H1 (cell line): ENCODE results near the gene PASK. TPM values are rescaled to one million over a fixed set of nuclear protein-coding genes. Genes with fewer than 3 reads are reported as not detected.
A peak's percentile ranks its signal among the peaks of the same experiment; 100 is the strongest.

ENCODE experiments used
- CTCF ChIA-PET: fragments of 300-600 bp; sonication (Branson Sonifier 250); formaldehyde crosslinking; loops from one replicate; lab custom pipeline; 2021; ENCODE audit not compliant: partially characterized antibody; lab: Charles Lee
- POLR2A ChIA-PET: fragments of 300-600 bp; sonication (Branson Sonifier 250); formaldehyde crosslinking; loops from one replicate; lab custom pipeline; 2021; ENCODE audit warnings: inconsistent platforms; ENCODE audit not compliant: partially characterized antibody; lab: Charles Lee
- DNase-seq, 2 experiments: peaks; one replicate each; pipeline versions ENCODE4 v3.0.0 to v3.0.0-alpha.2; 2010 to 2022; ENCODE audit warnings: low spot score in 2 of 2, low read depth in 1 of 2, mixed read lengths in 1 of 2
- FAIRE-seq: peaks from 2 replicates; lab custom pipeline; 2011; peaks lifted over from hg19 to GRCh38; lab: Jason Lieb, UNC
- H2AFZ ChIP-seq: 2 replicates; pipeline ENCODE4 v1.8.1; 2012; ENCODE audit warnings: low read length, inconsistent platforms
- H2AK5ac ChIP-seq: 2 replicates; pipeline ENCODE4 v1.6.1; 2013; ENCODE audit warnings: low read depth, low read length
- H2BK120ac ChIP-seq: replicated peaks from 2 replicates; pipeline ENCODE3; 2013; ENCODE audit warnings: low read depth, low read length, inconsistent platforms
- H2BK12ac ChIP-seq: 2 replicates; pipeline ENCODE4 v1.6.1; 2013; ENCODE audit warnings: low read depth, low read length
- H2BK15ac ChIP-seq: 2 replicates; pipeline ENCODE4 v1.6.1; 2013; ENCODE audit warnings: low read length
- H2BK20ac ChIP-seq: 2 replicates; pipeline ENCODE4 v1.6.1; 2013; ENCODE audit warnings: low read length
- H2BK5ac ChIP-seq: 2 replicates; pipeline ENCODE4 v1.6.1; 2013; ENCODE audit warnings: low read depth, low read length
- H3K14ac ChIP-seq: 2 replicates; pipeline ENCODE4 v1.6.1; 2013; ENCODE audit warnings: inconsistent platforms; ENCODE audit not compliant: insufficient read length
- H3K18ac ChIP-seq: 2 replicates; pipeline ENCODE4 v1.6.1; 2013; ENCODE audit warnings: low read length; ENCODE audit errors: extremely low read depth
- H3K23ac ChIP-seq: 2 replicates; pipeline ENCODE4 v1.6.1; 2013; ENCODE audit warnings: inconsistent platforms; ENCODE audit not compliant: insufficient read length
- H3K23me2 ChIP-seq: 2 replicates; pipeline ENCODE4 v1.6.1; 2013; ENCODE audit warnings: low read depth, low read length
- H3K27ac ChIP-seq: 2 replicates; pipeline ENCODE4 v1.6.1; 2011; ENCODE audit warnings: low read depth, low read length, inconsistent platforms
- H3K27me3 ChIP-seq, 4 experiments: replicated peaks in 1 of 4; 1 replicate in 1 of 4; 2 replicates in 3 of 4; pipeline versions ENCODE4 v1.6.1 to v1.8.1; 2011 to 2013; ENCODE audit warnings: low read length in 3 of 4, mild to moderate bottlenecking in 3 of 4, inconsistent platforms in 2 of 4, mixed read lengths in 2 of 4, moderate library complexity in 1 of 4; ENCODE audit not compliant: control insufficient read depth in 3 of 4, insufficient read depth in 3 of 4; ENCODE audit errors: extremely low read depth in 1 of 4
- H3K36me3 ChIP-seq, 4 experiments: 2 replicates each; pipeline versions ENCODE4 v1.6.1 to v1.8.1; 2011 to 2013; ENCODE audit warnings: mild to moderate bottlenecking in 4 of 4, low read length in 3 of 4, moderate library complexity in 2 of 4, control low read depth in 1 of 4, inconsistent platforms in 1 of 4; ENCODE audit not compliant: insufficient read depth in 4 of 4, control insufficient read depth in 2 of 4
- H3K4ac ChIP-seq: replicated peaks from 2 replicates; pipeline ENCODE3; 2013; ENCODE audit warnings: low read length, low read depth, mixed read lengths, inconsistent platforms; ENCODE audit not compliant: insufficient read length
- H3K4me1 ChIP-seq, 4 experiments: replicated peaks in 1 of 4; 1 replicate in 1 of 4; 2 replicates in 3 of 4; pipeline versions ENCODE4 v1.6.1 to v1.8.1; 2011 to 2013; ENCODE audit warnings: low read length in 3 of 4, inconsistent platforms in 2 of 4, mixed read lengths in 1 of 4; ENCODE audit not compliant: insufficient read depth in 4 of 4, control insufficient read depth in 3 of 4
- H3K4me2 ChIP-seq, 2 experiments: 2 replicates each; pipeline versions ENCODE4 v1.6.1 to v1.8.1; 2011 to 2013; ENCODE audit warnings: low read depth in 2 of 2, low read length in 2 of 2, control low read depth in 1 of 2, inconsistent platforms in 1 of 2, mild to moderate bottlenecking in 1 of 2; ENCODE audit not compliant: insufficient read depth in 1 of 2
- H3K4me3 ChIP-seq, 4 experiments: fragments of 200-600, 300-600 bp in 1 of 4; sonication (generic), shearing (Covaris generic), sonication (Bioruptor Twin) in 1 of 4; 2 replicates each; pipeline versions ENCODE4 v1.5.1 to v1.8.1; 2011 to 2016; ENCODE audit warnings: low read length in 4 of 4, low read depth in 3 of 4, control low read depth in 2 of 4, inconsistent platforms in 2 of 4, mild to moderate bottlenecking in 2 of 4, mixed read lengths in 1 of 4, moderate library complexity in 1 of 4; ENCODE audit not compliant: insufficient read depth in 2 of 4; ENCODE audit errors: extremely low read depth in 1 of 4
- H3K56ac ChIP-seq: replicated peaks from 2 replicates; pipeline ENCODE3; 2013; ENCODE audit warnings: low read depth, mild to moderate bottlenecking, mixed read lengths, low read length, inconsistent platforms; ENCODE audit not compliant: insufficient read length
- H3K79me1 ChIP-seq: 2 replicates; pipeline ENCODE4 v1.6.1; 2013; ENCODE audit warnings: low read depth, low read length, control low read depth
- H3K79me2 ChIP-seq, 2 experiments: 2 replicates each; pipeline versions ENCODE4 v1.6.1 to v1.8.1; 2012 to 2013; ENCODE audit warnings: low read length in 2 of 2, mild to moderate bottlenecking in 2 of 2, inconsistent platforms in 1 of 2; ENCODE audit not compliant: insufficient read depth in 2 of 2, control insufficient read depth in 1 of 2
- H3K9ac ChIP-seq, 4 experiments: replicated peaks in 1 of 4; 1 replicate in 1 of 4; 2 replicates in 3 of 4; pipeline versions ENCODE4 v1.6.1 to v1.8.1; 2011 to 2013; ENCODE audit warnings: low read depth in 3 of 4, low read length in 3 of 4, control low read depth in 2 of 4, mild to moderate bottlenecking in 2 of 4, moderate library complexity in 2 of 4, inconsistent platforms in 1 of 4; ENCODE audit errors: extremely low read depth in 1 of 4
- H3K9me3 ChIP-seq, 2 experiments: 2 replicates each; pipeline versions ENCODE4 v1.6.1 to v1.8.1; 2012 to 2013; ENCODE audit warnings: mild to moderate bottlenecking in 2 of 2, moderate library complexity in 2 of 2, control low read depth in 1 of 2, inconsistent platforms in 1 of 2, low read depth in 1 of 2, low read length in 1 of 2, mixed read lengths in 1 of 2; ENCODE audit not compliant: insufficient read depth in 2 of 2
- H4K20me1 ChIP-seq, 2 experiments: replicated peaks in 1 of 2; 2 replicates each; pipeline versions ENCODE3 to v1.8.1; 2011 to 2013; ENCODE audit warnings: inconsistent platforms in 2 of 2, low read length in 2 of 2, mild to moderate bottlenecking in 1 of 2; ENCODE audit not compliant: insufficient read depth in 2 of 2, control insufficient read depth in 1 of 2
- H4K5ac ChIP-seq: 2 replicates; pipeline ENCODE4 v1.6.1; 2013; ENCODE audit warnings: low read length, low read depth, mixed read lengths, inconsistent platforms; ENCODE audit not compliant: insufficient read length
- H4K8ac ChIP-seq: 2 replicates; pipeline ENCODE4 v1.8.0; 2013; ENCODE audit warnings: mild to moderate bottlenecking, moderate library complexity, low read length, inconsistent platforms; ENCODE audit not compliant: insufficient read depth; ENCODE audit errors: extremely low read depth
- H4K91ac ChIP-seq: replicated peaks from 2 replicates; pipeline ENCODE3; 2013; ENCODE audit warnings: low read length, mixed read lengths, inconsistent platforms; ENCODE audit not compliant: insufficient read length
- ATF2 ChIP-seq: IDR thresholded peaks from 2 replicates; pipeline ENCODE4 v1.6.1; 2012; ENCODE audit warnings: low read length, inconsistent platforms
- BRCA1 ChIP-seq: IDR thresholded peaks from 2 replicates; pipeline ENCODE4 v1.6.1; 2012; ENCODE audit warnings: low read depth, low read length, improper control_type of control experiment
- GTF2F1 ChIP-seq: IDR thresholded peaks from 2 replicates; pipeline ENCODE4 v1.6.1; 2012; ENCODE audit warnings: low read depth, low read length, improper control_type of control experiment, borderline replicate concordance
- JUND ChIP-seq: IDR thresholded peaks from 2 replicates; pipeline ENCODE4 v1.6.1; 2011; ENCODE audit warnings: mild to moderate bottlenecking, improper control_type of control experiment, low read length
- KDM4A ChIP-seq: IDR thresholded peaks from one replicate; pipeline ENCODE4 v1.7.1; 2012; ENCODE audit warnings: low read depth, mild to moderate bottlenecking, moderate library complexity, low read length, inconsistent platforms; ENCODE audit not compliant: severe bottlenecking
- POLR2A ChIP-seq, 2 experiments: IDR thresholded peaks; 1 replicate in 1 of 2; 2 replicates in 1 of 2; pipeline ENCODE4 v1.6.1; 2011; ENCODE audit warnings: low read depth in 2 of 2, low read length in 2 of 2, mild to moderate bottlenecking in 2 of 2; ENCODE audit errors: control extremely low read depth in 1 of 2
- RBBP5 ChIP-seq: IDR thresholded peaks from 2 replicates; pipeline ENCODE4 v1.7.1; 2012; ENCODE audit warnings: low read depth, mild to moderate bottlenecking, inconsistent platforms, low read length, moderate library complexity, borderline replicate concordance
- RFX5 ChIP-seq: IDR thresholded peaks from 2 replicates; pipeline ENCODE4 v1.6.1; 2011; ENCODE audit warnings: low read depth, low read length, improper control_type of control experiment, borderline replicate concordance
- SRF ChIP-seq: IDR thresholded peaks from 2 replicates; pipeline ENCODE4 v1.6.1; 2011; ENCODE audit warnings: mild to moderate bottlenecking, low read depth, low read length, moderate library complexity
- USF2 ChIP-seq: IDR thresholded peaks from 2 replicates; pipeline ENCODE4 v1.6.1; 2011; ENCODE audit warnings: low read length, improper control_type of control experiment
- YY1 ChIP-seq: IDR thresholded peaks from 2 replicates; pipeline ENCODE4 v1.6.1; 2011; ENCODE audit warnings: low read depth, mild to moderate bottlenecking, low read length
- WGBS, 2 experiments: shearing (Covaris generic) in 1 of 2; methylation state at CpG; one replicate each; pipeline versions ENCODE4 v1.1.6 to v1.1.7; 2013 to 2015; ENCODE audit warnings: low lambda C conversion rate in 2 of 2, mixed read lengths in 2 of 2, inconsistent platforms in 1 of 2, low coverage in 1 of 2, missing lambda C conversion rate in 1 of 2; ENCODE audit not compliant: insufficient replicate concordance in 2 of 2, insufficient coverage in 1 of 2, insufficient read length in 1 of 2; ENCODE audit errors: extremely low coverage in 1 of 2, missing lambda C conversion rate in 1 of 2; 5-methylcytosine and 5-hydroxymethylcytosine counted together
- polyA plus RNA-seq, 7 experiments: library from polyadenylated mRNA; depleted of rRNA in 3 of 7; stranded (reverse) in 5 of 7; unstranded in 2 of 7; fragments of >200 nt in 5 of 7; fragments of 200-250 nt in 2 of 7; gene quantifications; 1 replicate in 5 of 7; 2 replicates in 1 of 7; 4 replicates in 1 of 7; pipeline versions ENCODE4 v1.2.1 to v1.2.3, GENCODE V29; 2011 to 2013; ENCODE audit warnings: missing spikeins in 2 of 7, mixed read lengths in 2 of 7
- total RNA-seq: library from RNA; stranded (reverse); fragmentation: NEBNext Ultra II Directional; extraction: Animal tissue kit (Norgen Biotek cat#: 25700); gene quantifications from 2 replicates; pipeline ENCODE4 v1.2.1, GENCODE V29; 2021

The PASK gene
- total and polyA plus RNA-seq, 2 of the 8 experiments (the other 6 are each of a cell fraction or from before 2014, with no cell fraction given) = 20.5 to 66.1 TPM

GRCh38 chr2:241156971-241157441, 7.7 kb upstream of the PASK start:
- no peaks in the 10 kb centered on the region for H3K79me2 ChIP-seq
- no peak overlapping the region for H2BK15ac ChIP-seq
- TF ChIP-seq KDM4A = no peak
- TF ChIP-seq YY1 = no peak
- no peak for TF ChIP-seq JUND
- TF ChIP-seq POLR2A (IDR thresholded peaks at IDR 0.05; ENCODE audit: control extremely low read depth in 1 of 2, low read depth in 2 of 2, low read length in 2 of 2) = no peak
- no peak for TF ChIP-seq ATF2
- no peak for TF ChIP-seq SRF
- no peak for TF ChIP-seq GTF2F1
- no peak for TF ChIP-seq RBBP5
- no peak for TF ChIP-seq BRCA1
- TF ChIP-seq USF2 = no peak
- no peak for TF ChIP-seq RFX5
- H3K4ac ChIP-seq = no peak overlapping the region
- no peak overlapping the region for H2BK120ac ChIP-seq
- H4K20me1 ChIP-seq = peaks cover 1 to 5% of the 10 kb centered on the region in 2 experiments
- H3K18ac ChIP-seq = no peak overlapping the region
- H2AK5ac ChIP-seq = 0 out of 2 replicates have a peak overlapping the region, but pooled peaks have one; percentile 75
- ChIA-PET POLR2A (no interaction called here), CTCF (interaction anchor here (1.2 to 1.4 kb wide), 4 partner anchors 7 to 173 kb away, joined by 3 to 4 read pairs (median 4); partner anchors contain the start of gene PASK)
- H3K9me3 ChIP-seq = no peaks in the 10 kb centered on the region
- H3K23ac ChIP-seq = no peak overlapping the region
- no peak overlapping the region for H3K56ac ChIP-seq
- H3K4me1 ChIP-seq = peaks cover 0 to 3% (median 0%) of the 10 kb centered on the region in 4 experiments; a peak in 1 of 7 replicates
- no peak overlapping the region for H4K5ac ChIP-seq
- peaks cover 0 to 11% (median 4%) of the 10 kb centered on the region in 4 experiments; a peak in 6 of 8 replicates for H3K36me3 ChIP-seq
- H3K27me3 ChIP-seq = no peaks in the 10 kb centered on the region
- H4K91ac ChIP-seq = no peak overlapping the region
- peak overlapping the region in 1 of 4 experiments; percentile 78; a peak in 2 of 7 replicates for H3K9ac ChIP-seq
- no peak overlapping the region for H3K4me3 ChIP-seq
- FAIRE-seq = no peak
- 79% methylated on average over 5 of the region's 5 CpGs; no CpG with 5 or more reads in 1 of the 2 experiments for WGBS, 2 experiments
- H2BK20ac ChIP-seq = no peak overlapping the region
- H2BK12ac ChIP-seq = no peak overlapping the region
- no peak for DNase-seq
- no peak overlapping the region for H3K4me2 ChIP-seq
- H2AFZ ChIP-seq = no peak overlapping the region
- H4K8ac ChIP-seq = no peak overlapping the region
- no peak overlapping the region for H3K27ac ChIP-seq
- peak overlapping the region; percentile 81; the same call in 1 of the 2 replicates for H2BK5ac ChIP-seq
- H3K79me1 ChIP-seq = no peaks in the 10 kb centered on the region
- H3K14ac ChIP-seq = no peak overlapping the region
- no peaks in the 10 kb centered on the region for H3K23me2 ChIP-seq
